Peyer's patch (tissue), 4 donors: Measurements from ENCODE around the gene RNASE8. TPM values are rescaled to one million over a fixed set of nuclear protein-coding genes. Genes with fewer than 3 reads are reported as not detected.
"Not testable (repeated sequence)": the region's sequence is repeated elsewhere in the genome, so short reads cannot be mapped to it uniquely, and the experiment has no call there.

Source experiments
- DNase-seq, 3 donors: peaks; one replicate each; pipeline ENCODE4 v3.0.0-alpha.2; 2017 to 2019
- H3K27ac ChIP-seq, 4 donors: fragments of 200-600 bp; sonication (generic); one replicate each; pipeline ENCODE4 v1.5.1; 2016 to 2019
- H3K27me3 ChIP-seq, 2 donors: fragments of 200-600 bp; sonication (generic); one replicate each; pipeline ENCODE4 v1.5.1; 2019
- H3K36me3 ChIP-seq, 3 donors: fragments of 200-600 bp; sonication (generic); one replicate each; pipeline ENCODE4 v1.5.1; 2016 to 2019
- H3K4me1 ChIP-seq, 4 donors: fragments of 200-600 bp; sonication (generic); one replicate each; pipeline ENCODE4 v1.5.1; 2016 to 2019
- H3K4me3 ChIP-seq, 4 donors: fragments of 200-600 bp; sonication (generic); 1 replicate in 3 of 4; 2 replicates in 1 of 4; pipeline ENCODE4 v1.5.1; 2016 to 2019; ENCODE audit warnings: mild to moderate bottlenecking in 1 of 4
- H3K9me3 ChIP-seq, 4 donors: fragments of 200-600 bp; sonication (generic); one replicate each; pipeline ENCODE4 v1.5.1; 2016 to 2019; ENCODE audit warnings: mild to moderate bottlenecking in 1 of 4
- POLR2A ChIP-seq, 2 donors: fragments of 450-650 bp; IDR thresholded peaks; one replicate each; pipeline ENCODE4 v1.5.1; 2017; ENCODE audit warnings: antibody characterized with exemption in 2 of 2, mild to moderate bottlenecking in 2 of 2, moderate library complexity in 2 of 2
- total RNA-seq, 4 donors: library from RNA; depleted of rRNA; stranded (reverse); fragments of >200 nt; gene quantifications; one replicate each; pipeline ENCODE4 v1.1.0, GENCODE V29; 2016
- TF ChIP-seq, protein P1 (sequence below), 6 experiments: fragments of 450-650 bp in 4 of 6; fragments of 200-600 bp in 2 of 6; sonication (generic) in 1 of 6; IDR thresholded peaks; one replicate each; pipeline ENCODE4 v1.5.1; 2017 to 2019; ENCODE audit warnings: antibody characterized with exemption in 6 of 6, mild to moderate bottlenecking in 3 of 6, moderate library complexity in 1 of 6

RNASE8 gene
- total RNA-seq, 4 donors from 2014 or later: not detected

GRCh38 chr14:21038441-21039422, 18.9 kb upstream of the RNASE8 start:
- TF ChIP-seq, protein P1, sequence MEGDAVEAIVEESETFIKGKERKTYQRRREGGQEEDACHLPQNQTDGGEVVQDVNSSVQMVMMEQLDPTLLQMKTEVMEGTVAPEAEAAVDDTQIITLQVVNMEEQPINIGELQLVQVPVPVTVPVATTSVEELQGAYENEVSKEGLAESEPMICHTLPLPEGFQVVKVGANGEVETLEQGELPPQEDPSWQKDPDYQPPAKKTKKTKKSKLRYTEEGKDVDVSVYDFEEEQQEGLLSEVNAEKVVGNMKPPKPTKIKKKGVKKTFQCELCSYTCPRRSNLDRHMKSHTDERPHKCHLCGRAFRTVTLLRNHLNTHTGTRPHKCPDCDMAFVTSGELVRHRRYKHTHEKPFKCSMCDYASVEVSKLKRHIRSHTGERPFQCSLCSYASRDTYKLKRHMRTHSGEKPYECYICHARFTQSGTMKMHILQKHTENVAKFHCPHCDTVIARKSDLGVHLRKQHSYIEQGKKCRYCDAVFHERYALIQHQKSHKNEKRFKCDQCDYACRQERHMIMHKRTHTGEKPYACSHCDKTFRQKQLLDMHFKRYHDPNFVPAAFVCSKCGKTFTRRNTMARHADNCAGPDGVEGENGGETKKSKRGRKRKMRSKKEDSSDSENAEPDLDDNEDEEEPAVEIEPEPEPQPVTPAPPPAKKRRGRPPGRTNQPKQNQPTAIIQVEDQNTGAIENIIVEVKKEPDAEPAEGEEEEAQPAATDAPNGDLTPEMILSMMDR (IDR thresholded peaks at IDR 0.05): no peak
- no peak for TF ChIP-seq POLR2A (IDR thresholded peaks at IDR 0.05)
- DNase-seq: peak; percentile 34 to 80 (median 73)
- Histone ChIP-seq H3K4me3 (no peak overlapping the region), H3K27ac (peak overlapping the region; percentile 29 to 74 (median 49)), H3K27me3 (no peaks in the 10 kb centered on the region), H3K4me1 (peaks cover 0 to 29% (median 3%) of the 10 kb centered on the region in 4 donors), H3K36me3 (no peaks in the 10 kb centered on the region), H3K9me3 (no peaks in the 10 kb centered on the region)

- H3K4me1 ChIP-seq: peaks cover 0 to 32% (median 3%) of the 10 kb centered on the region in 4 donors
- no peak for TF ChIP-seq POLR2A (IDR thresholded peaks at IDR 0.05)
- TF ChIP-seq, protein P1 (IDR thresholded peaks at IDR 0.05): peak; percentile 10 to 77 (median 60)
- peak in 2 of 3 donors; percentile 24 to 57 for DNase-seq
- no peaks in the 10 kb centered on the region for H3K27me3 ChIP-seq
- H3K9me3 ChIP-seq: no peaks in the 10 kb centered on the region
- H3K36me3 ChIP-seq: no peaks in the 10 kb centered on the region
- no peak overlapping the region for H3K4me3 ChIP-seq
- H3K27ac ChIP-seq: peak overlapping the region; percentile 29 to 74 (median 49)
Measured at GRCh38 chr14:21039585-21040369, 17.8 kb upstream of the RNASE8 start.

- no peak for DNase-seq
- no peak overlapping the region for H3K27ac ChIP-seq
- TF ChIP-seq, protein P1 (IDR thresholded peaks at IDR 0.05): peak in 1 of 6 experiments; percentile 3
- no peak for TF ChIP-seq POLR2A (IDR thresholded peaks at IDR 0.05)
- H3K9me3 ChIP-seq: no peaks in the 10 kb centered on the region
- H3K27me3 ChIP-seq: no peaks in the 10 kb centered on the region
- H3K36me3 ChIP-seq: no peaks in the 10 kb centered on the region
- H3K4me3 ChIP-seq: no peak overlapping the region
- peaks cover 0 to 32% (median 3%) of the 10 kb centered on the region in 4 donors for H3K4me1 ChIP-seq
Measured at GRCh38 chr14:21040370-21040925, 17.2 kb upstream of the RNASE8 start.

DNA sequence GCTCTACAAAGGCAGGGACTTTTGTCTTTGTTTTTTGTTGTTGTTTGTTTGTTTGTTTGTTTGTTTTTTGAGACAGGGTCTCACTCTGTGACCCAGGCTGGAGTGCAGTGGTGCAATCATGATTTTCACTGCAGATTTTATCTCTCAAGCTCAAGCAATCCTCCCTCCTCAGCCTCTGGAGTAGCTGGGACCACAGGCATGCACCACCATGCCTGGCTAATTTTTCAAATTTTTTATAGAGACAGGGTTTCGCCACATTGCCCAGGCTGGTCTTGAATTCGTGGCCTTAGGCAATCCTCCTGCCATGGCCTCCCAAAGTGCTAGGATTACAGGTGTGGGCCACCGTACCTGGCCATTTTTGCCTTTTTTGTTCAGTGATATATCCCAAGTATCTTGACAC, 16.7 kb upstream of the RNASE8 start:
- H3K36me3 ChIP-seq, H3K27me3 ChIP-seq, DNase-seq, H3K27ac ChIP-seq, H3K9me3 ChIP-seq, H3K4me3 ChIP-seq: not testable (repeated sequence)
- H3K4me1 ChIP-seq: peaks cover 0 to 32% (median 3%) of the 10 kb centered on the region in 4 donors

DNA sequence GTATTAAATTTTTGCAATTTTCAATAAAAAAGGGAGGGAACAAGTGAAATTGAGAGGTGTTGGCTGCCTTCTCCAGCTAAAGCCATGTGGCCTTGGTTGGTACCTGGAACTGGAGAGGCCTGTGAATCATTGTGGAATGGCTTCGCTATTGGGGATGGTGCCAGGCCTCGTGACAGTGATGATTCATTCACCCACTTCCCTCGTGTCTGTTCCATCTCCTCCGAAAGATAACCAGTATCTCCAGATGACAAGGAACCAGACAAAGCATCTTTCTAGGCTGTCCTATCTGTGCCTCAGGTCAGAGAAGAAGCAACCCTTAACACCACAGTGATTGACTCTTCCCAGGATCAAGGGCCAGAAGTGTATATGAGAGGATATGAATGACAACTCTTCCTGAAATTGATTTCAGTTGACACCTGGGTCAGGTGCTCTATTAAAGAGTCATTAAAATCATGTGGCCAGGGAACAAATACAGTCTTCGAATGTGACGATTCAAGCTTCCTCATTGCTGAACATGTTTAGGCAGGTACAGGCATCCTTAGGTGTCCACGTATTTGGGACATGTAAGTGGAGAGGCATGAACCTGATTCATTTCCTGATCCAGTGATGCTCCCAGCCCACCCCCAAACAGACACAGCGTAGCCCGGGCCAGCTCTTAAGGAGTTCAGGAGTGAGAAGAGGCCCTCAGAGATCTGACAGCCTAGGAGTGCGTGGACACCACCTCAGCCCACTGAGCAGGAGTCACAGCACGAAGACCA, 15.8 kb upstream of the RNASE8 start, which contains the start of gene RNASE7:
Gene RNASE7 (plus strand): TSS at position 687 of the 758 bp plus-strand sequence. CDS start 631 bp downstream, outside the sequence.
- TF ChIP-seq POLR2A (IDR thresholded peaks at IDR 0.05): no peak
- TF ChIP-seq, protein P1 (IDR thresholded peaks at IDR 0.05): no peak
- Histone ChIP-seq H3K27ac (no peak within 1 kb of the TSS), H3K27me3 (no peaks in the 10 kb centered on the region), H3K4me3 (no peak within 1 kb of the TSS), H3K36me3 (no peaks in the 10 kb centered on the region), H3K4me1 (peaks cover 0 to 32% (median 3%) of the 10 kb centered on the region in 4 donors), H3K9me3 (no peaks in the 10 kb centered on the region)
- DNase-seq: no peak
